HEK293T (cell line): Measurements from ENCODE around the gene IRF7.

ENCODE experiments used
- CTCF ChIA-PET: fragments of 350-600 bp; formaldehyde crosslinking; extraction: SDS; loops from one replicate; lab custom pipeline; 2021; ENCODE audit warnings: antibody characterized with exemption, inconsistent platforms; lab: Yijun Ruan, JAX
- POLR2A ChIA-PET: fragments of 350-600 bp; formaldehyde crosslinking; extraction: SDS; loops from one replicate; lab custom pipeline; 2020; ENCODE audit warnings: antibody characterized with exemption, inconsistent platforms; lab: Yijun Ruan, JAX
- DNase-seq: peaks from one replicate; pipeline ENCODE4 v3.0.0; 2012; ENCODE audit warnings: mixed read lengths; ENCODE audit errors: extremely low spot score
- ARNT ChIP-seq: fragments of 450-650 bp; IDR thresholded peaks from 2 replicates; pipeline ENCODE4 v1.6.1; 2017; ENCODE audit warnings: mild to moderate bottlenecking
- BHLHE40 ChIP-seq: fragments of 450-650 bp; IDR thresholded peaks from 2 replicates; pipeline ENCODE4 v1.6.1; 2016; ENCODE audit warnings: mild to moderate bottlenecking, moderate library complexity, borderline replicate concordance
- CTBP1 ChIP-seq: fragments of 450-650 bp; IDR thresholded peaks from 2 replicates; pipeline ENCODE4 v1.6.1; 2016; ENCODE audit warnings: borderline replicate concordance
- ELF4 ChIP-seq: fragments of 450-650 bp; IDR thresholded peaks from 2 replicates; pipeline ENCODE4 v1.6.1; 2017; ENCODE audit warnings: antibody characterized with exemption
- FOXA1 ChIP-seq: fragments of 450-650 bp; IDR thresholded peaks from 2 replicates; pipeline ENCODE4 v1.6.1; 2016; ENCODE audit warnings: mild to moderate bottlenecking
- FOXK2 ChIP-seq: fragments of 450-650 bp; IDR thresholded peaks from 2 replicates; pipeline ENCODE4 v1.6.1; 2016; ENCODE audit warnings: mild to moderate bottlenecking
- FOXM1 ChIP-seq: fragments of 450-650 bp; IDR thresholded peaks from 2 replicates; pipeline ENCODE4 v1.6.1; 2017; ENCODE audit warnings: mild to moderate bottlenecking, borderline replicate concordance
- HDGF ChIP-seq: fragments of 450-650 bp; IDR thresholded peaks from 2 replicates; pipeline ENCODE4 v1.6.1; 2017; ENCODE audit warnings: antibody characterized with exemption, borderline replicate concordance
- L3MBTL2 ChIP-seq: fragments of 450-650 bp; conservative IDR thresholded peaks from 2 replicates; pipeline ENCODE4 v1.6.1; 2016; ENCODE audit warnings: mild to moderate bottlenecking
- LEF1 ChIP-seq: fragments of 450-650 bp; IDR thresholded peaks from 2 replicates; pipeline ENCODE4 v1.6.1; 2017; ENCODE audit warnings: mild to moderate bottlenecking, borderline replicate concordance
- NFRKB ChIP-seq: fragments of 450-650 bp; IDR thresholded peaks from 2 replicates; pipeline ENCODE4 v1.6.1; 2016; ENCODE audit warnings: mild to moderate bottlenecking, moderate library complexity
- PKNOX1 ChIP-seq: fragments of 450-650 bp; IDR thresholded peaks from 2 replicates; pipeline ENCODE4 v1.6.1; 2016
- SP1 ChIP-seq: fragments of 450-650 bp; IDR thresholded peaks from 2 replicates; pipeline ENCODE4 v1.6.1; 2017
- SUZ12 ChIP-seq: fragments of 450-650 bp; IDR thresholded peaks from 2 replicates; pipeline ENCODE4 v1.6.1; 2016; ENCODE audit warnings: mild to moderate bottlenecking
- TARDBP ChIP-seq: fragments of 450-650 bp; IDR thresholded peaks from 2 replicates; pipeline ENCODE4 v1.6.1; 2016
- ZNF384 ChIP-seq: fragments of 450-650 bp; IDR thresholded peaks from 2 replicates; pipeline ENCODE4 v1.6.1; 2016

Gene IRF7

DNA sequence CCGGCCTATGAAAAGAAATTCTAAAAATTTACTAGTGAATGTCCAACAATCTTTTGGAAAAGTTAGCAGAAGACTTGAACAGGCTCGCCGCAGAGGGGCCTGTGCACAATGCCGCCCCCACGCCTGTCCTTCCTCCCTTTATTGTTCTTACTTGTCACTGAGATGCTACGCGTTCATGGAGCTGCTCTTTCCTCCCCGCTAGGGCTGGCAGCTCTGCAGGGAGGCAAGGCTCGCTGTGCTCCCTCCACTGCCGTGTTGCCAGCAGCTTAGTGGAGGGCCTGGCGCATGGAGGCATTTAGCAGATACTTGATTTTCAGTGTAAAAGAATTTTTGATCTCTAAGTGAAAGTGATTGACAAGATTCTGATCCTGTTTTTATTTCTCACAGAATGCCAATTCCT is 24.8 kb downstream of the IRF7 start:
- TF ChIP-seq LEF1: no peak
- TF ChIP-seq ARNT: no peak
- no peak for TF ChIP-seq FOXK2
- TF ChIP-seq NFRKB: no peak
- TF ChIP-seq SP1: no peak
- no peak for TF ChIP-seq L3MBTL2
- POLR2A ChIA-PET: interaction anchor here (0.9 to 1.0 kb wide), 2 partner anchors 8 to 15 kb away, joined by 3 read pairs; partner anchors contain the start of gene PHRF1
- no peak for DNase-seq
- CTCF ChIA-PET: no interaction called here

GRCh38 chr11:589798-590197 is 26.0 kb downstream of the IRF7 start:
- POLR2A ChIA-PET: interaction anchor here (1.2 kb wide), 1 partner anchor 14 kb away, joined by 3 read pairs; no protein-coding TSS in a partner anchor
- TF ChIP-seq SUZ12 (no peak), ELF4 (no peak), ARNT (no peak), FOXA1 (no peak), CTBP1 (no peak), FOXM1 (no peak), SP1 (no peak), FOXK2 (no peak), NFRKB (no peak), BHLHE40 (no peak), HDGF (no peak), ZNF384 (no peak), LEF1 (no peak), TARDBP (no peak), PKNOX1 (no peak)
- DNase-seq: no peak
- CTCF ChIA-PET: no interaction called here

GRCh38 chr11:587978-588380 is 27.8 kb downstream of the IRF7 start:
- TF ChIP-seq FOXK2 (no peak), ELF4 (no peak), ARNT (no peak), HDGF (no peak), SUZ12 (no peak), LEF1 (no peak), FOXA1 (no peak), CTBP1 (no peak), BHLHE40 (no peak), FOXM1 (no peak), ZNF384 (no peak), NFRKB (no peak)
- ChIA-PET POLR2A (interaction anchor here (1.2 kb wide), 1 partner anchor 18 kb away, joined by 3 read pairs; no protein-coding TSS in a partner anchor), CTCF (no interaction called here)
- no peak for DNase-seq

- no peak for DNase-seq
- ChIA-PET POLR2A (interaction anchor here (1.2 kb wide), 1 partner anchor 17 kb away, joined by 3 read pairs; no protein-coding TSS in a partner anchor), CTCF (no interaction called here)
- TF ChIP-seq FOXK2 (no peak), PKNOX1 (no peak), L3MBTL2 (no peak), HDGF (no peak), NFRKB (no peak)
These were observed 28.2 kb downstream of the IRF7 start for GRCh38 chr11:587546-587945.

- CTCF ChIA-PET: interaction anchor here (1.4 kb wide), 1 partner anchor 11 kb away, joined by 3 read pairs; no protein-coding TSS in a partner anchor
- POLR2A ChIA-PET: no interaction called here
- TF ChIP-seq LEF1 (no peak), ELF4 (no peak), FOXA1 (no peak), HDGF (no peak), FOXK2 (no peak), ARNT (no peak), ZNF384 (no peak)
- DNase-seq: no peak
These were observed 29.1 kb downstream of the IRF7 start for GRCh38 chr11:586376-587316.

DNA sequence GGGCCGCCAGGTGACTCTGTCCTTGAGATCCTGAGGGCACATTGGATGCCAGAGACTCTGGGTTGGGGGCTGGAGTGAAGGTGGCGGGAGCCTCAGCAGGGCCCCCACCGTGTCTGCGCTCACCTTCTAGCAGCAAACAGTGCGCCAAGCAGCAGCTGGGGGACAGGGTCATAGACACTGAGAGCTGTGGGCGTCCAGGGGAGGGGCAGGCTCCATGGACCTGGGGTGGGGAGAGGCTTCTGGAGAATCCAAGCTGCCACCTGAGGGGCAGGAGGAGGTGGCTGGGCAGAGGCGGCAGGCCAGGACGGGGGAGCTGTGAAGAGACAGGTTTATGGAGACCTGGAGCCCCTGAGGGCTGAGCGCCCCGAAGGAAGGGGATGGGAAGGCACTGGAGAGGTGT is 31.5 kb downstream of the IRF7 start:
- POLR2A ChIA-PET: no interaction called here
- CTCF ChIA-PET: no interaction called here

More for the DNA sequence above, 31.5 kb downstream of the IRF7 start:
- no peak for DNase-seq
- TF ChIP-seq FOXA1 (no peak), L3MBTL2 (no peak), PKNOX1 (no peak), ELF4 (no peak), ZNF384 (no peak), SP1 (no peak), ARNT (no peak), TARDBP (no peak), LEF1 (no peak), FOXM1 (no peak), CTBP1 (no peak), FOXK2 (no peak), HDGF (no peak), NFRKB (no peak), BHLHE40 (no peak), SUZ12 (no peak)
